T-helper 2 cell treated with Interferon-gamma antibody and Interleukin-4, amounts not matched to agents 5 μg/mL and 100 μg/mL, for 36 hours (primary cell): ENCODE results near the gene SRSF2.

Source experiments
- DNase-seq: peaks from one replicate; pipeline ENCODE4 v3.0.0; 2021; ENCODE audit warnings: low spot score
- H3K27ac Mint-ChIP-seq: one replicate; pipeline ENCODE4 v1.8.0; 2021; ENCODE audit warnings: mild to moderate bottlenecking, mixed read lengths
- H3K27me3 Mint-ChIP-seq: one replicate; pipeline ENCODE4 v1.8.0; 2021; ENCODE audit warnings: low read depth, mixed read lengths
- H3K36me3 Mint-ChIP-seq: one replicate; pipeline ENCODE4 v1.8.0; 2021; ENCODE audit warnings: low read depth, mixed read lengths
- H3K4me1 Mint-ChIP-seq: one replicate; pipeline ENCODE4 v1.8.0; 2021; ENCODE audit warnings: low read depth, mixed read lengths
- H3K4me3 Mint-ChIP-seq: one replicate; pipeline ENCODE4 v1.8.0; 2022; ENCODE audit warnings: mild to moderate bottlenecking, moderate library complexity, mixed read lengths
- H3K9me3 Mint-ChIP-seq: one replicate; pipeline ENCODE4 v1.8.0; 2021; ENCODE audit warnings: mixed read lengths

The SRSF2 gene

GRCh38 chr17:76695059-76695831 lies 41.9 kb downstream of the SRSF2 start:
- Mint-ChIP-seq H3K27ac (no peak overlapping the region), H3K9me3 (no peaks in the 10 kb centered on the region), H3K27me3 (peaks cover 2% of the 10 kb centered on the region), H3K4me1 (peaks cover 4% of the 10 kb centered on the region), H3K36me3 (no peaks in the 10 kb centered on the region), H3K4me3 (no peak overlapping the region)
- no peak for DNase-seq

- Mint-ChIP-seq H3K4me3 (no peak overlapping the region), H3K27me3 (no peaks in the 10 kb centered on the region), H3K27ac (no peak overlapping the region), H3K9me3 (no peaks in the 10 kb centered on the region), H3K4me1 (peaks cover 4% of the 10 kb centered on the region), H3K36me3 (no peaks in the 10 kb centered on the region)
- DNase-seq, result no peak
These were observed 45.5 kb downstream of the SRSF2 start for GRCh38 chr17:76691379-76692191.

- Mint-ChIP-seq H3K9me3 (no peaks in the 10 kb centered on the region), H3K36me3 (no peaks in the 10 kb centered on the region), H3K27me3 (no peaks in the 10 kb centered on the region), H3K27ac (no peak overlapping the region), H3K4me1 (peaks cover 4% of the 10 kb centered on the region), H3K4me3 (no peak overlapping the region)
- no peak for DNase-seq
These were observed 46.4 kb downstream of the SRSF2 start for GRCh38 chr17:76690596-76691280.

- DNase-seq, result no peak
- no peaks in the 10 kb centered on the region for H3K36me3 Mint-ChIP-seq
- H3K27me3 Mint-ChIP-seq, result no peaks in the 10 kb centered on the region
- no peak overlapping the region for H3K27ac Mint-ChIP-seq
- no peaks in the 10 kb centered on the region for H3K9me3 Mint-ChIP-seq
- H3K4me1 Mint-ChIP-seq, result no peaks in the 10 kb centered on the region
- no peak overlapping the region for H3K4me3 Mint-ChIP-seq
These were observed 47.3 kb downstream of the SRSF2 start for GRCh38 chr17:76689859-76690258.

- Mint-ChIP-seq H3K4me3 (no peak overlapping the region), H3K27me3 (no peaks in the 10 kb centered on the region), H3K27ac (no peak overlapping the region), H3K9me3 (no peaks in the 10 kb centered on the region), H3K36me3 (no peaks in the 10 kb centered on the region), H3K4me1 (no peaks in the 10 kb centered on the region)
- DNase-seq, result no peak
These were observed 48.9 kb downstream of the SRSF2 start for GRCh38 chr17:76688165-76688622.

- H3K9me3 Mint-ChIP-seq, result no peaks in the 10 kb centered on the region
- H3K4me3 Mint-ChIP-seq, result no peak overlapping the region
These were observed 49.6 kb downstream of the SRSF2 start for GRCh38 chr17:76687298-76688164.

GRCh38 chr17:76686538-76687297 lies 50.4 kb downstream of the SRSF2 start:
- Mint-ChIP-seq H3K27ac (no peak overlapping the region), H3K9me3 (no peaks in the 10 kb centered on the region), H3K27me3 (no peaks in the 10 kb centered on the region), H3K36me3 (no peaks in the 10 kb centered on the region), H3K4me3 (no peak overlapping the region), H3K4me1 (peaks cover 4% of the 10 kb centered on the region)
- no peak for DNase-seq

More at GRCh38 chr17:76687298-76688164, 49.6 kb downstream of the SRSF2 start:
- H3K27ac Mint-ChIP-seq, result no peak overlapping the region
- H3K27me3 Mint-ChIP-seq, result no peaks in the 10 kb centered on the region
- no peaks in the 10 kb centered on the region for H3K36me3 Mint-ChIP-seq
- H3K4me1 Mint-ChIP-seq, result no peaks in the 10 kb centered on the region
- DNase-seq, result no peak

GRCh38 chr17:76685846-76686245 lies 51.3 kb downstream of the SRSF2 start:
- Mint-ChIP-seq H3K4me1 (peaks cover 4% of the 10 kb centered on the region), H3K9me3 (no peaks in the 10 kb centered on the region), H3K36me3 (no peaks in the 10 kb centered on the region), H3K4me3 (no peak overlapping the region), H3K27me3 (no peaks in the 10 kb centered on the region), H3K27ac (no peak overlapping the region)
- no peak for DNase-seq

- H3K27ac Mint-ChIP-seq, result no peak overlapping the region
- H3K4me1 Mint-ChIP-seq, result peaks cover 4% of the 10 kb centered on the region
- no peaks in the 10 kb centered on the region for H3K9me3 Mint-ChIP-seq
- no peak for DNase-seq
- no peaks in the 10 kb centered on the region for H3K36me3 Mint-ChIP-seq
- no peak overlapping the region for H3K4me3 Mint-ChIP-seq
- no peaks in the 10 kb centered on the region for H3K27me3 Mint-ChIP-seq
These were observed 51.8 kb downstream of the SRSF2 start for GRCh38 chr17:76685366-76685765.

- Mint-ChIP-seq H3K4me3 (no peak overlapping the region), H3K4me1 (peaks cover 6% of the 10 kb centered on the region), H3K27ac (no peak overlapping the region), H3K36me3 (no peaks in the 10 kb centered on the region), H3K9me3 (no peaks in the 10 kb centered on the region), H3K27me3 (peaks cover 1% of the 10 kb centered on the region)
- DNase-seq, result no peak
These were observed 52.4 kb downstream of the SRSF2 start for GRCh38 chr17:76684756-76685155.
